ENCODE measurements around the gene VTA1.

DNA sequence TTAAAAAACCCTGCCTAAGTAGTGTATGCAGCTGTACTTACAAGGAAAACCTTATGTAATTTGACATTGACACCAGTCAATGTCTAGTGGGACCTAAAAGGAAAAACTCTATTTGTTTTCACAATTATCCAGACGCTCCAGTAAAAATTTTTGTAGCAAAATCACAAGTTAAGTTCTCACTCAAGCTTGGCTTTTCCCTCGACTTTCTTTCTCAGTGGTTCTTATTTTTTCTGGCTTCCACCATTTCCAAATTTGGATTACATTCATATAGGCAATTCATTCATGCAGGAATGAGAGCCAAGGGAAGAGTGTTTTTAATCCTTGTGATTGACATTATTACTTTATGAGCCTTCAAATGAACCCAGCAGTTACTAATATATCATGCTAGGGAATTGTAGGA, 88.7 kb downstream of the VTA1 start:
- TF ChIP-seq, protein P1, sequence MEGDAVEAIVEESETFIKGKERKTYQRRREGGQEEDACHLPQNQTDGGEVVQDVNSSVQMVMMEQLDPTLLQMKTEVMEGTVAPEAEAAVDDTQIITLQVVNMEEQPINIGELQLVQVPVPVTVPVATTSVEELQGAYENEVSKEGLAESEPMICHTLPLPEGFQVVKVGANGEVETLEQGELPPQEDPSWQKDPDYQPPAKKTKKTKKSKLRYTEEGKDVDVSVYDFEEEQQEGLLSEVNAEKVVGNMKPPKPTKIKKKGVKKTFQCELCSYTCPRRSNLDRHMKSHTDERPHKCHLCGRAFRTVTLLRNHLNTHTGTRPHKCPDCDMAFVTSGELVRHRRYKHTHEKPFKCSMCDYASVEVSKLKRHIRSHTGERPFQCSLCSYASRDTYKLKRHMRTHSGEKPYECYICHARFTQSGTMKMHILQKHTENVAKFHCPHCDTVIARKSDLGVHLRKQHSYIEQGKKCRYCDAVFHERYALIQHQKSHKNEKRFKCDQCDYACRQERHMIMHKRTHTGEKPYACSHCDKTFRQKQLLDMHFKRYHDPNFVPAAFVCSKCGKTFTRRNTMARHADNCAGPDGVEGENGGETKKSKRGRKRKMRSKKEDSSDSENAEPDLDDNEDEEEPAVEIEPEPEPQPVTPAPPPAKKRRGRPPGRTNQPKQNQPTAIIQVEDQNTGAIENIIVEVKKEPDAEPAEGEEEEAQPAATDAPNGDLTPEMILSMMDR (IDR thresholded peaks at IDR 0.05): no peak
- no peak for TF ChIP-seq POLR2A (IDR thresholded peaks at IDR 0.05)

Data from lower leg skin (tissue), 3 donors.